DMS79 treated with DMSO at 0.1 percent for 48 hours (cell line): Measurements from ENCODE around the gene CTCF.
"Not testable (repeated sequence)": the region's sequence is repeated elsewhere in the genome, so short reads cannot be mapped to it uniquely, and the experiment has no call there.

Experiments used
- DNase-seq: peaks from one replicate; lab custom pipeline; 2025; lab: John Stamatoyannopoulos, UW

CTCF gene

GRCh38 chr16:67562526-67562917 lies at the start of gene CTCF:
Gene CTCF, plus strand, starts transcription at chr16:67562526. Its CDS starts 48,307 bp downstream, at chr16:67610833.
- peak; percentile 41 for DNase-seq

GRCh38 chr16:67513892-67514291 lies 48.4 kb upstream of the CTCF start:
- DNase-seq = not testable (repeated sequence)

GRCh38 chr16:67514382-67514828 lies 47.9 kb upstream of the CTCF start:
- peak; percentile 62 for DNase-seq

GRCh38 chr16:67516296-67517154 lies 45.8 kb upstream of the CTCF start:
- no peak for DNase-seq

- no peak for DNase-seq
Observed at GRCh38 chr16:67517155-67517445, 45.2 kb upstream of the CTCF start.

GRCh38 chr16:67517661-67518423 lies 44.5 kb upstream of the CTCF start:
- DNase-seq = no peak

- no peak for DNase-seq
Observed at GRCh38 chr16:67518676-67519075, 43.6 kb upstream of the CTCF start.

- no peak for DNase-seq
Observed at GRCh38 chr16:67519242-67519641, 43.1 kb upstream of the CTCF start.

GRCh38 chr16:67521095-67521804 lies 41.1 kb upstream of the CTCF start:
- DNase-seq = peak; percentile 66

GRCh38 chr16:67525176-67525860 lies 37.0 kb upstream of the CTCF start:
- DNase-seq = no peak

- no peak for DNase-seq
Observed at GRCh38 chr16:67526149-67526791, 36.1 kb upstream of the CTCF start.

- no peak for DNase-seq
Observed at GRCh38 chr16:67528222-67528869, 34.0 kb upstream of the CTCF start, which contains the start of gene RIPOR1. Gene RIPOR1, plus strand, starts transcription at chr16:67528829. Its CDS starts 9,618 bp downstream, at chr16:67538447.

- DNase-seq = no peak
Observed at GRCh38 chr16:67528870-67529581, 33.3 kb upstream of the CTCF start.

- no peak for DNase-seq
Observed at GRCh38 chr16:67529582-67530012, 32.7 kb upstream of the CTCF start.

- no peak for DNase-seq
Observed at GRCh38 chr16:67530013-67530939, 32.0 kb upstream of the CTCF start.

- DNase-seq = no peak
Observed at GRCh38 chr16:67531247-67531646, 31.1 kb upstream of the CTCF start.

GRCh38 chr16:67533024-67533560 lies 29.2 kb upstream of the CTCF start:
- no peak for DNase-seq

- not testable (repeated sequence) for DNase-seq
Observed at GRCh38 chr16:67533987-67534386, 28.3 kb upstream of the CTCF start.

GRCh38 chr16:67534431-67534830 lies 27.9 kb upstream of the CTCF start:
- DNase-seq = no peak
